ENCODE data around the gene BID. TPM values are rescaled to one million over a fixed set of nuclear protein-coding genes. Genes with fewer than 3 reads are reported as not detected.

The BID gene
- total RNA-seq, 1 experiment from 2014 or later = 44.4 TPM

DNA sequence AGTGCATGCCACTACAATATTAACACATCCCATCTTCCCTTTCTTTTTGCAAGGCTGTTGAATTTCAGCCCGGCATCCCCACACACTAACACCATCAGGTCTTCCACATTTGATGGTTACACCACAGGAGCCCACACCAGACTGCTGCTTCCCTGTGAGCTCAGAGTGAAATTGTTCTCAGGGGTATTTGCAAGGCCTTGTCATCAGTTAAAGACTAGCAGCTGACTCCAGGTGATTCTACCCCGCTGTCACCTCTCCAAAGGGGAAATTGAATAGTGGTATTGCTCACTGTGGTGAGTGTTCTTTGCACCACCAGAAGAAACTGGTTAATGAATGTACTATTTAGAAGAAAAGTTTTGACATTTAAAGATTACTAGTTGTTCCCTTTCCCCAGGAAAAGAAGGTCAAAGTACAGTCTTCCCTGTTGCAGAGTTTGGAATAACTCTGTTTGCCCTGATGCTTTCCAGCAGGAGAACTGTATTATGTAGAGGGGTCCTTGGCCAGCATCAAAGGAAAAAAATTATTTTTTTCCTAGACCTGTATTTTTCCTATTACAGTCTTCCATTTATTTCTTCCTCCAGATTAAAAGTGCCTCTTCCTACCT is 41.9 kb downstream of the BID start:
- Histone ChIP-seq H3K4me2 (no peak overlapping the region), H2AFZ (no peak overlapping the region), H3K9me3 (ENCODE audit: insufficient read depth, low read depth) (no peaks in the 10 kb centered on the region), H3K79me2 (ENCODE audit: low read depth) (no peaks in the 10 kb centered on the region), H3K4me3 (no peak overlapping the region), H4K20me1 (ENCODE audit: insufficient read depth) (no peaks in the 10 kb centered on the region), H3F3A (ENCODE audit: insufficient read depth, low read depth) (no peaks in the 10 kb centered on the region), H3K4me1 (replicated peaks; ENCODE audit: insufficient read depth) (no peaks in the 10 kb centered on the region), H3K9me2 (ENCODE audit: insufficient read depth) (no peaks in the 10 kb centered on the region), H3K27me3 (ENCODE audit: insufficient read depth, low read depth) (no peaks in the 10 kb centered on the region), H3K27ac (no peak overlapping the region), H3K36me3 (ENCODE audit: low read depth) (no peaks in the 10 kb centered on the region)
- CTCF ChIA-PET = interaction anchor here (0.5 kb wide), 1 partner anchor 10 kb away, joined by 12 read pairs; no protein-coding TSS in a partner anchor
- POLR2A ChIA-PET (ENCODE audit: unreplicated experiment) = no interaction called here
- TF ChIP-seq EZH2 (IDR thresholded peaks at IDR 0.05; ENCODE audit: low read depth) = no peak
- no peak for TF ChIP-seq CTCF (conservative IDR thresholded peaks at IDR 0.05)
- BruUV-seq (replicated peaks) = no TSS peak
- intact Hi-C loops (cut with micrococcal nuclease; ENCODE audit: unreplicated experiment) = no loop called here
- DNase-seq = no peak

DNA sequence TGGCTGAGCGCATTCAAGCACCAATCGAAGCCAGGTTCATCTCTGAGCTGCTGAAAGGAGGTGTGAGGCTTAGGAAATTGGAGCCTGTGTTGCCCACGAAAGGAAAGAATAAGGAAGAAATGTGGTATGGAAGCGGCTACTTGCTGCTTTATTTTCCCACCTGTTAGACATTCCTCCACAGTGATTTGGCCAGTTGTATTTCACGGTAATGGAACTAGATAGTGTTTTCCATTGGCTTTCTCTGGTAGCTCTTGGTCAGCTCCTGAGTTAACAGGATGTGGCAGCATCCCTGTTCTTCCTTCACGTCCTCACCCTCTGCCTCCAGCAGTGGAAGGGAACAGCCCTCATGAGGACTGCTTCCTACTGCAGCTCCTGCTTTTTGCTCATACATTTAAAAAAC is 44.7 kb downstream of the BID start:
- BruUV-seq (replicated peaks) = no TSS peak
- H3K36me3 ChIP-seq (ENCODE audit: low read depth) = no peaks in the 10 kb centered on the region
- intact Hi-C loops (cut with micrococcal nuclease; ENCODE audit: unreplicated experiment) = no loop called here

DNA sequence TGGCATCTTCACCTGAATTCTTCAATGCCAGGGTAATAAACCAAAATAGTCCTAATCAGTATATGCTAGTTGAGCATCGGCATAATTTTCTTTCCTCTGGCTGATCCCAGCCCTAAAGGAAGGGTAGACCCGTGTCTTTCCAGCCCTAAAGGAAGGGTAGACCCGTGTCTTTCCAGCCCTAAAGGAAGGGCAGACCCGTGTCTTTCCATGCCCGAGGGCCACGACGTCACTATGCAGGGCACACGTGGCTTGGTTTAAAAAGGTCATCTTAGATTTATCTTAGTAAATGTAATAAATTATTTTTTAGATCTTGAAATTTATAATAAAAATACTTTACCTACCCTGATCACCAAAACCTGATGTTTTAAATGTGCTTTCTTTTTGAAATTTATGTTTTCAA is 45.5 kb downstream of the BID start:
- intact Hi-C loops (cut with micrococcal nuclease; ENCODE audit: unreplicated experiment) = no loop called here
- no peak for DNase-seq
- Histone ChIP-seq H3K27me3 (ENCODE audit: insufficient read depth, low read depth) (no peaks in the 10 kb centered on the region), H3F3A (ENCODE audit: insufficient read depth, low read depth) (no peaks in the 10 kb centered on the region), H3K9me2 (ENCODE audit: insufficient read depth) (no peaks in the 10 kb centered on the region), H4K20me1 (ENCODE audit: insufficient read depth) (no peaks in the 10 kb centered on the region), H3K9me3 (ENCODE audit: insufficient read depth, low read depth) (no peaks in the 10 kb centered on the region), H3K4me3 (no peak overlapping the region), H3K4me1 (replicated peaks; ENCODE audit: insufficient read depth) (no peaks in the 10 kb centered on the region), H3K36me3 (ENCODE audit: low read depth) (no peaks in the 10 kb centered on the region), H3K4me2 (no peak overlapping the region), H3K79me2 (ENCODE audit: low read depth) (no peaks in the 10 kb centered on the region), H2AFZ (no peak overlapping the region), H3K27ac (no peak overlapping the region)
- no TSS peak for BruUV-seq (replicated peaks)
- TF ChIP-seq CTCF (conservative IDR thresholded peaks at IDR 0.05) = no peak
- TF ChIP-seq EZH2 (IDR thresholded peaks at IDR 0.05; ENCODE audit: low read depth) = no peak
- POLR2A ChIA-PET (ENCODE audit: unreplicated experiment) = no interaction called here
- CTCF ChIA-PET = no interaction called here

More for the DNA sequence above, 44.7 kb downstream of the BID start:
- Histone ChIP-seq H3K79me2 (ENCODE audit: low read depth) (no peaks in the 10 kb centered on the region), H3K4me2 (no peak overlapping the region), H3F3A (ENCODE audit: insufficient read depth, low read depth) (no peaks in the 10 kb centered on the region), H2AFZ (no peak overlapping the region), H3K9me2 (ENCODE audit: insufficient read depth) (no peaks in the 10 kb centered on the region), H3K27me3 (ENCODE audit: insufficient read depth, low read depth) (no peaks in the 10 kb centered on the region), H4K20me1 (ENCODE audit: insufficient read depth) (no peaks in the 10 kb centered on the region), H3K4me3 (no peak overlapping the region), H3K9me3 (ENCODE audit: insufficient read depth, low read depth) (no peaks in the 10 kb centered on the region), H3K4me1 (replicated peaks; ENCODE audit: insufficient read depth) (no peaks in the 10 kb centered on the region), H3K27ac (no peak overlapping the region)
- TF ChIP-seq CTCF (conservative IDR thresholded peaks at IDR 0.05) (no peak), EZH2 (IDR thresholded peaks at IDR 0.05; ENCODE audit: low read depth) (no peak)
- no peak for DNase-seq
- POLR2A ChIA-PET (ENCODE audit: unreplicated experiment) = no interaction called here
- CTCF ChIA-PET = no interaction called here

Data from PC-9 (cell line).